Right cardiac atrium (tissue), 5 donors: ENCODE data around the gene SPR. TPM values are rescaled to one million over a fixed set of nuclear protein-coding genes. Genes with fewer than 3 reads are reported as not detected.

Source experiments
- ATAC-seq, 2 donors: fragments of 200-7000 bp; cut with Tn5 transposase; one replicate each; pipeline versions ENCODE4 v1.8.0 to v1.9.1; 2020; ENCODE audit warnings: moderate library complexity in 2 of 2, mild to moderate bottlenecking in 1 of 2
- DNase-seq, 3 donors: peaks; one replicate each; pipeline ENCODE4 v3.0.0-alpha.2; 2020
- H3K27ac ChIP-seq: one replicate; pipeline ENCODE4 v1.5.1; 2013; ENCODE audit warnings: mild to moderate bottlenecking, low read length, control low read depth, moderate library complexity
- H3K27me3 ChIP-seq: one replicate; pipeline ENCODE4 v1.6.1; 2013; ENCODE audit not compliant: control insufficient read depth, insufficient read depth
- H3K4me1 ChIP-seq: one replicate; pipeline ENCODE4 v1.6.1; 2013; ENCODE audit warnings: low read length; ENCODE audit not compliant: control insufficient read depth, insufficient read depth
- H3K4me3 ChIP-seq: one replicate; pipeline ENCODE4 v1.5.1; 2013; ENCODE audit warnings: low read length, control low read depth
- H3K9me3 ChIP-seq: one replicate; pipeline ENCODE4 v1.6.1; 2013; ENCODE audit warnings: low read length; ENCODE audit not compliant: control insufficient read depth
- WGBS: extraction: QIAGEN DNeasy Blood & Tissue Kit; methylation state at CpG from one replicate; pipeline ENCODE4 v1.1.7; 2013; 5-methylcytosine and 5-hydroxymethylcytosine counted together
- intact Hi-C, 4 donors: fragments of 100-400 bp; cut with DNase I; formaldehyde crosslinking; loops; one replicate each; pipeline versions ENCODE4 v1.11.0 to v1.14.0; 2022 to 2023
- polyA plus RNA-seq: library from polyadenylated mRNA; stranded (reverse); fragments of 200-250 nt; gene quantifications from one replicate; pipeline ENCODE4 v1.2.3, GENCODE V29; 2013
- total RNA-seq, 4 donors: library from RNA; stranded (reverse); fragmentation: NEBNext Ultra II Directional; extraction: Animal tissue kit (Norgen Biotek cat#: 25700); gene quantifications; one replicate each; pipeline ENCODE4 v1.2.1, GENCODE V29; 2021
- donor health status: healthy with polysubstance abuse.
- donor health status: DM: no; HTN: yes; CAD: no.
- donor health status: DM: no; HTN: no; CAD: no.
- donor health status: DM: no; HTN: yes; CAD: no; lungs with severe emphysema.
- donor health status: DM: yes; HTN: yes; CAD: no.

SPR gene
- total and polyA plus RNA-seq, 5 donors, result 35.9 to 56.3 (median 48.4) TPM

DNA sequence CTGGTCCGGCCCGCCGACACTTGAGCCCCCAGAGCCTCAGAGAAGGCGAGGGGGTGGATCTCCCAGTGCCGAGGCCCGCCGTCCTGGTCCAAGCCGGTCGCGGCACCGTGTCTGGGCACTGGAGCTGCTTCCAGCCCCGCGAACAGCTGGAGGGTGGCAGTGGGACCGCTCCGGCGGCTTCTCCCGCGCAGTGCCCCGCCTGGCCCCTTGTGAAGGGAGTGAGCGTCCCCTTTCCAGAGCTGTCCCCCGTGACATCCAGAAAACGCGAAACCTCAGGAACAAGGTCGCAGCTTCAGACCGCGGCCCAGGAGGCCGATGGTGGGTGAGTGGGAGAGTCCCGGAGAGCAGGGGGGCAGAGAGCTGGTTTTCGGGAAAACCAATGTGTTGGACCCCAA lies 29.5 kb downstream of the SPR start:
- intact Hi-C loops, result no loop called here
- DNase-seq (no peak), ATAC-seq (peak in 1 of 2 donors; percentile 3)
- Histone ChIP-seq H3K9me3 (no peaks in the 10 kb centered on the region), H3K27me3 (peaks cover 4% of the 10 kb centered on the region), H3K27ac (no peak overlapping the region), H3K4me1 (peaks cover 6% of the 10 kb centered on the region), H3K4me3 (peak overlapping the region; percentile 54)
- WGBS, result 3% methylated on average over 29 of the region's 29 CpGs

- no peak for DNase-seq
- WGBS, result 1% methylated on average over 82 of the region's 82 CpGs
- intact Hi-C loops, result no loop called here
- peak; percentile 36 to 50 for ATAC-seq
- Histone ChIP-seq H3K27me3 (no peaks in the 10 kb centered on the region), H3K4me1 (peaks cover 6% of the 10 kb centered on the region), H3K4me3 (peak within 1 kb of the TSS; percentile 54), H3K9me3 (no peaks in the 10 kb centered on the region), H3K27ac (no peak within 1 kb of the TSS)
Measured at GRCh38 chr2:72917138-72917876, 30.1 kb downstream of the SPR start, which contains the start of gene EMX1. Gene EMX1 (plus strand): TSS chr2:72917519. CDS start chr2:72917853, 334 bp downstream.

- no peak overlapping the region for H3K27ac ChIP-seq
- H3K9me3 ChIP-seq, result no peaks in the 10 kb centered on the region
- WGBS, result 1% methylated on average over 89 of the region's 89 CpGs
- ATAC-seq (peak in 1 of 2 donors; percentile 15), DNase-seq (no peak)
- intact Hi-C loops, result no loop called here
- peak overlapping the region; percentile 54 for H3K4me3 ChIP-seq
- H3K27me3 ChIP-seq, result no peaks in the 10 kb centered on the region
- peaks cover 6% of the 10 kb centered on the region for H3K4me1 ChIP-seq
Measured at GRCh38 chr2:72917877-72918553, 30.8 kb downstream of the SPR start.

GRCh38 chr2:72919414-72920317 lies 32.5 kb downstream of the SPR start:
- DNase-seq, result no peak
- Histone ChIP-seq H3K27me3 (no peaks in the 10 kb centered on the region), H3K27ac (no peak overlapping the region), H3K4me3 (peak overlapping the region; percentile 17), H3K9me3 (no peaks in the 10 kb centered on the region), H3K4me1 (peaks cover 6% of the 10 kb centered on the region)
- ATAC-seq, result no peak
- intact Hi-C loops, result no loop called here
- 5% methylated on average over 48 of the region's 48 CpGs for WGBS

DNA sequence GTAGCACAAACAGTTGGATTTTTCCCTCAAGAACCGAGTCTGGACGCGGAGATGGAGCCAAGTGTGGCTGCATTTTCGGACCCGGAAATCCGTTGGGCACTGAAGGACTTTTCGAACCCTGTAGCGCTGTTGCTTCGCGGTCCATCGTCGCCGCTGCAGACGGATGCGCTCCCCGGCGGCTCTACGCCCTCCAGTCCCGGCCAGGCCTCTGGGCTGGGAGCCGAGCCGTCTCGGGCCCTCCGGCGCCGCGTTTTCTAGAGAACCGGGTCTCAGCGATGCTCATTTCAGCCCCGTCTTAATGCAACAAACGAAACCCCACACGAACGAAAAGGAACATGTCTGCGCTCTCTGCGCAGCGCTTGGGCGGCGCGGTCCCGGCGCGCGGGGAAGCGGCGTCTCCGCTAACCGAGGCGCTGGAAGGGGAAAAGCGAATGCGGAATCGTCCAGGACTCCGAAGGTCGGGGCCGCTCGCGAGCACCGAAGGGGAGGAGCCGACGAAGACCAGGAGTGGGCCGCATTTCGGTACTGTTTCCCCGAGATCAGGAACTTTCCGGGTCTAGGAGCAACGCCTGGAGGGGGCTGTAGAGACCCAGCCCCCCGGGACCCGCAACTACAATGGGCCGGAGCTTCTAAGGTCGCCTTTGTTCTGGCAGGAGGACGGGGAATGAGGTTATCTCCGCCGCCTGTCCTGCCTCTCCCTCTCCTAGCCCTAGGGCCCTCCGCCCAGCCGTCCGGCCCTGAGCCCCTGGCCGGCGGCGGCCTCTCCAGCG lies 33.3 kb downstream of the SPR start:
- DNase-seq (peak in 1 of 3 donors; percentile 43), ATAC-seq (peak in 1 of 2 donors; percentile 9)
- 2% methylated on average over 77 of the region's 77 CpGs for WGBS
- no peak overlapping the region for H3K27ac ChIP-seq
- intact Hi-C loops, result no loop called here
- H3K4me3 ChIP-seq, result peak overlapping the region; percentile 17
- H3K4me1 ChIP-seq, result peaks cover 6% of the 10 kb centered on the region
- H3K27me3 ChIP-seq, result no peaks in the 10 kb centered on the region
- H3K9me3 ChIP-seq, result no peaks in the 10 kb centered on the region

GRCh38 chr2:72921088-72921851 lies 34.1 kb downstream of the SPR start:
- Histone ChIP-seq H3K4me3 (no peak overlapping the region), H3K4me1 (peaks cover 6% of the 10 kb centered on the region), H3K9me3 (no peaks in the 10 kb centered on the region), H3K27me3 (no peaks in the 10 kb centered on the region), H3K27ac (no peak overlapping the region)
- DNase-seq, result no peak
- intact Hi-C loops, result no loop called here
- WGBS, result 27% methylated on average over 15 of the region's 15 CpGs
- no peak for ATAC-seq

- H3K27me3 ChIP-seq, result no peaks in the 10 kb centered on the region
- 82% methylated on average over 1 of the region's 1 CpG for WGBS
- no peak for ATAC-seq
- H3K27ac ChIP-seq, result no peak overlapping the region
- H3K4me3 ChIP-seq, result no peak overlapping the region
- no peak for DNase-seq
- peaks cover 2% of the 10 kb centered on the region for H3K4me1 ChIP-seq
- intact Hi-C loops, result no loop called here
- no peaks in the 10 kb centered on the region for H3K9me3 ChIP-seq
Measured at GRCh38 chr2:72921853-72922252, 34.6 kb downstream of the SPR start.

DNA sequence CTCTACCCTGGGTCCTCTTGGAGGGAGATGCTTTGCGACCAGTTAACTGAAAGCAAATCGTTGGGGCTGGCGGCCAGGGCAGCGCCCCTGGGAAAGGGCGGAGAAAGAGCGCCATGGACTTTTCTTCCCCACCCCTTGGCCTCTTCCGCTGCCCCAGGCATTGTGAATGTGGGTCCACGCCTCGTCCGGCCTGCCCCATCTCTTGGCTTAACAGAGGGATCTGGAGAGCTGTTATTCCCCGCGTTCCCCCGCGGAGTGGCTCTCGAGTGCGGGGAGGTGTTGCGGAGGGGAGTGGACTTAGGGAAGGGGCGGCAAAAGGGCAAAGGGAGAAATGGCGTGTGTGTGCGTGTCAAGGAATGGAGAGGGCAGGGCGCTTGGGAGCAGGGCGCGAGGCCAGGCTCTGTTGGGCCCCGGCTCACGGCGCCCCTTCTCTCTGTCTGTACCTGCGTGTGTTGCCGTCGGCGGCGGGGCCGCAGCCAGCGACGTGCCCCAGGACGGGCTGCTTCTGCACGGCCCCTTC lies 36.7 kb downstream of the SPR start:
- Histone ChIP-seq H3K27me3 (no peaks in the 10 kb centered on the region), H3K9me3 (no peaks in the 10 kb centered on the region), H3K27ac (no peak overlapping the region), H3K4me1 (no peaks in the 10 kb centered on the region), H3K4me3 (no peak overlapping the region)
- peak in 1 of 2 donors; percentile 12 for ATAC-seq
- peak in 1 of 3 donors; percentile 30 for DNase-seq
- 5% methylated on average over 36 of the region's 36 CpGs for WGBS
- intact Hi-C loops, result no loop called here

GRCh38 chr2:72924353-72925240 lies 37.4 kb downstream of the SPR start:
- Histone ChIP-seq H3K27me3 (no peaks in the 10 kb centered on the region), H3K4me1 (no peaks in the 10 kb centered on the region), H3K4me3 (no peak overlapping the region), H3K9me3 (no peaks in the 10 kb centered on the region), H3K27ac (no peak overlapping the region)
- DNase-seq, result peak in 1 of 3 donors; percentile 43
- peak in 1 of 2 donors; percentile 13 for ATAC-seq
- intact Hi-C loops, result no loop called here
- 4% methylated on average over 61 of the region's 61 CpGs for WGBS
